ENCODE data around the gene CTAGE9.

DNA sequence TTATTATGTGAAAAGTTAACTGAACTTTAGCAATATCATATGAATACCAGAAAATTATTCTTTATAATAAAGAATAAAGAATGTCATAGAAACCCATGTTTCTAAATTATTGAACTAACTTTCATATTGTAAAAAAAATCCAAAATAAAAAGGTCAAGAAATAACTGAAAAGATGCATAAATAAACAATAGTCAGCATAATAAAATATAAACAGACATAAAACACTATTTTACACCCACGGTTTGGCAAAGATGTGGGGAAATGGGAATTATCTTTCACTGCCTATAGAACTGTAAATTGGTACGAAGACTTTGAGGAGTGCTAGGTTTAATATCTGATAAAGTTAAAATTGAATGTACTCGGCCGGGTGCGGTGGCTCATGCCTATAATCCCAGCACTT, 34.7 kb upstream of the CTAGE9 start:
- no peak for TF ChIP-seq POLR2AphosphoS5 (IDR thresholded peaks at IDR 0.05)
- no peak for TF ChIP-seq CTCF (IDR thresholded peaks at IDR 0.05; ENCODE audit: poor library complexity, severe bottlenecking)
- TF ChIP-seq EP300 (conservative IDR thresholded peaks at IDR 0.05; ENCODE audit: poor library complexity, severe bottlenecking) = no peak
- no peak for TF ChIP-seq REST (IDR thresholded peaks at IDR 0.05; ENCODE audit: borderline replicate concordance)
- TF ChIP-seq EZH2 (IDR thresholded peaks at IDR 0.05; ENCODE audit: borderline replicate concordance, insufficient read depth, low read length, poor library complexity, severe bottlenecking) = no peak
- no peak for TF ChIP-seq MXI1 (conservative IDR thresholded peaks at IDR 0.05; ENCODE audit: poor library complexity, severe bottlenecking)
- no peak for TF ChIP-seq TAF1 (IDR thresholded peaks at IDR 0.05; ENCODE audit: low read depth)
